GM19468 (cell line): ENCODE measurements around the gene PGBD5.
A peak's percentile ranks its signal among the peaks of the same experiment; 100 is the strongest.

Source experiments
- ATAC-seq: cut with Tn5 transposase; IDR thresholded peaks from one replicate; pipeline ENCODE4 v1.9.1; 2021; ENCODE audit warnings: mild to moderate bottlenecking, moderate library complexity, moderate number of reproducible peaks; ENCODE audit not compliant: unreplicated experiment; ENCODE audit errors: extremely low read depth

Gene PGBD5

GRCh38 chr1:230271300-230272035, 154.7 kb downstream of the PGBD5 start:
- ATAC-seq, result no peak

- ATAC-seq, result peak; percentile 30
These were observed 155.4 kb downstream of the PGBD5 start for GRCh38 chr1:230270559-230271281.

GRCh38 chr1:230270185-230270558, 156.0 kb downstream of the PGBD5 start:
- ATAC-seq, result no peak

DNA sequence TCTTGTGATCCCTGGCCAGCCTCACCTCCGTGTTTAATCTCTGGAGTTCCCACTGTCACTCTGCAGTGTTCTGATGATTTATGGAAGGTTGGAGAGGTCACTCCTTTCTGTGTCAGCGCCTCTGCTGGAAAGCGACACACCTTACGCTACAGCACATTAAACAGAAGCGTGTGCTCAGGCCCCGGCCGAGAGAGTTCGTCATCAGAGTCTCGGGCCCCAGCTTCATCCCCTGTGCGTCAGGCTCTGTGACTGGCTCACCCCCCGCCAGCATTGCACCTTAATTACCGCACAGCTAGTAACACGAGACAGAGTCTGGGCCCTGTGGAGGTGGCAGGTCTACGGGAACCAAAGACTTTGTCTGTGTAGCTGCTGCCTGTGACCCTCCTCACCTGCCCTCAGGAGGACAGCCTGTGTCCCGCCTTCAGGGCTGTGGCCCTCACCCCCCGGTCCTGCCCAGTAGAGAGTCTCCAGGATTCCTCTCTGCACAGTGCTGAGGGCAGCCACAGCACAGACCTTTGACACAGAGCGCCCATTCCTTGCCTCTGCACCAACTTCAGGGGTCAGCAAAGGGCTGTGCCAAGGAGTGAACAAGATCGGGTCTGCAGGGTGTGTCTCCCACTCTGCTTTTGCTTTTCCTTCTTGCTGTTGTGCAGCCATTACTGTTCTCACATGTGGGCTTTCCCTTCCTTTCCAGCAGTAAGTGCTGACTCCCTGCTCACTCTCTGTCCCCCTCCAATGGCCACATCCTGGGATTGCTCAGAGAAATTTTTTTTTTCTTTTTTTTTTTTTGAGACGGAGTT, 157.6 kb downstream of the PGBD5 start:
- no peak for ATAC-seq

DNA sequence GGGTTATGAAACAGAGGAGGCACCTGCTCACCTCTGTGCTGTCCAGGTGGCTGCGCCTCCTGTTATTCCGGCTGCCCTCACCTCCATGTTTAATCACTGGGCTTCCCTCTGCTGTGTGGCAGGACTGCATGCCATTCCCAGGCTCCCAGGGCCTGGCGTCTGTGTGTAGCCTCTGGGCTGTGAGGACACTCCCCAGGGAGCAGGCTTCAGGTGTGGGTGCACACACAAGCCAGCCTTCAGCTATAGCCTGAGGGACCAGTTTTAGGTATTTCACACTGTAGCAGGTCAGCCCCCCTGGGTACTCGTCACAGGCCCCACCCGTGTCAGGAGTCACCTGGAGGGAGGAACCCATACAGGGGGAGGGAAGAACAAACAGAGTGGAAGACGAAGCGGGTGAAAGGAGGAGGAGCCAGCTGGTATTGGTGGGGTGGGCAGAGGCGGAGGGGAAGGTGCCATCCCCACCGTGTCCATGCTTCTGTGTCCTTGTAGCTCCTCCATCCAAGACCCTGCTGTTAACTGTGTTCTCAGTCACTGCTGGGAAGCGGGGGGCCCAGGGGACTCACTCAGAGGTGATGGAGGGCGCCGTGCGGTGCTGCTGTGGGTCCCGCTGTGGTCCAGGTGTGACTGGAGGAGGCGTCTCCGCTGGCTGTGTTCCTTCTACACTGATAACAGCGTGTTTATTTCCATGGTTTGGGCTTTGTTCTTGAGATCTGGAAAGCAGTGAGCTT, 158.6 kb downstream of the PGBD5 start:
- ATAC-seq, result no peak

DNA sequence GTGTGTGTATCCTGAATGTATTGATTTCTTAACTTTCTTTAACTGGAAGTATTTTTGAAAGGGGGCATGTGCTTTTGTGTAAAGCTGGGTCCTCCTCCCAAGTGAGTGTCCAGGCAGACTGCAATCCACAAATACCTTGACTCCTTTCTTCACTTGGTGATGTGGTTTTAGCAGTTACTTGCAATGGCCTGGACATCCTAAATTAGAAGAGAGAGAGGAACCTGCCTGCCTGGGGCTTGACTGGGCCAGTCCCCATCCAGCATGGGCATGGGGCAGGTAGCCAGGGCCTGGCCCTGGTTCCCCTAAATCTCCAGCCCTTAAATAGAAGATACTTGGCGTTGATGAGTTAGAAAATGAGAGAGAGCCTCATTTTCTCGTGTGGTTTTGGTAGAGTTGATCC, 159.7 kb downstream of the PGBD5 start:
- no peak for ATAC-seq

GRCh38 chr1:230265200-230266115, 160.7 kb downstream of the PGBD5 start:
- ATAC-seq, result no peak
